A549 (cell line): Measurements from ENCODE around the gene PAX1.

Experiments
- BCL3 ChIP-seq: fragments of >200 bp; sonication (Bioruptor Twin); formaldehyde crosslinking; IDR thresholded peaks from 3 replicates; pipeline ENCODE4 v1.6.1; 2016
- FOSL2 ChIP-seq, 2 experiments: fragments of 450-650 bp in 1 of 2; fragments of >200 bp in 1 of 2; sonication (Bioruptor Twin) in 1 of 2; formaldehyde crosslinking; IDR thresholded peaks; 2 replicates each; pipeline versions ENCODE4 v1.5.0 to v1.6.1; 2016 to 2020; ENCODE audit warnings: mild to moderate bottlenecking in 1 of 2, moderate library complexity in 1 of 2
- HOXA7 ChIP-seq: fragments of 250-450 bp; sonication (Bioruptor Pico); IDR thresholded peaks from 2 replicates; pipeline ENCODE4 v1.5.0; 2020; ENCODE audit warnings: mild to moderate bottlenecking, moderate library complexity
- SMC3 ChIP-seq: fragments of >200 bp; sonication (Bioruptor Twin); formaldehyde crosslinking; IDR thresholded peaks from 3 replicates; pipeline ENCODE4 v1.6.1; 2018; ENCODE audit warnings: inconsistent platforms
- TFCP2L1 ChIP-seq: fragments of 250-450 bp; sonication (Bioruptor Pico); IDR thresholded peaks from 2 replicates; pipeline ENCODE4 v1.5.0; 2021; ENCODE audit warnings: mild to moderate bottlenecking
- TF ChIP-seq, protein P1 (sequence below): fragments of >200 bp; sonication (Bioruptor Twin); formaldehyde crosslinking; IDR thresholded peaks from 3 replicates; pipeline ENCODE4 v1.5.1; 2016

DNA sequence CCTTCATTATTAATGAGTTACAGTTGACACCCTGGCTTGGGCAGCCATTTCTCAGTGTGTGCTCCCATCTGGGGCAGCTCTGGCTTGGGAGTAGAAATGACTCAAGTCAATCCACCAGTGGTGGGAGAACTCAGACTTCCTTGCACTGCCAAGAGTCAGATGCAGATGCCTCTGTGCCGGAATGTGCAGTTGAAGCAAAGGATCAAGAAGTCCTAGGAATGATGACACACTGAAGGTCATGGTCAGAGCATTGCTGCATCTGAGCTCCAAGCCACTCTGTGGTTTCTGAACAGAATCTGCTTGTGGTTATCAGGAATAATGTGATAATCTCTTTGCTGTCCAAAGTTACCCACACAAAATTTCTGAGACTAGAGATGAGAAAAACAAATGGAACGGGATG lies 19.5 kb upstream of the PAX1 start:
- TF ChIP-seq, protein P1, sequence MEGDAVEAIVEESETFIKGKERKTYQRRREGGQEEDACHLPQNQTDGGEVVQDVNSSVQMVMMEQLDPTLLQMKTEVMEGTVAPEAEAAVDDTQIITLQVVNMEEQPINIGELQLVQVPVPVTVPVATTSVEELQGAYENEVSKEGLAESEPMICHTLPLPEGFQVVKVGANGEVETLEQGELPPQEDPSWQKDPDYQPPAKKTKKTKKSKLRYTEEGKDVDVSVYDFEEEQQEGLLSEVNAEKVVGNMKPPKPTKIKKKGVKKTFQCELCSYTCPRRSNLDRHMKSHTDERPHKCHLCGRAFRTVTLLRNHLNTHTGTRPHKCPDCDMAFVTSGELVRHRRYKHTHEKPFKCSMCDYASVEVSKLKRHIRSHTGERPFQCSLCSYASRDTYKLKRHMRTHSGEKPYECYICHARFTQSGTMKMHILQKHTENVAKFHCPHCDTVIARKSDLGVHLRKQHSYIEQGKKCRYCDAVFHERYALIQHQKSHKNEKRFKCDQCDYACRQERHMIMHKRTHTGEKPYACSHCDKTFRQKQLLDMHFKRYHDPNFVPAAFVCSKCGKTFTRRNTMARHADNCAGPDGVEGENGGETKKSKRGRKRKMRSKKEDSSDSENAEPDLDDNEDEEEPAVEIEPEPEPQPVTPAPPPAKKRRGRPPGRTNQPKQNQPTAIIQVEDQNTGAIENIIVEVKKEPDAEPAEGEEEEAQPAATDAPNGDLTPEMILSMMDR = no peak
- TF ChIP-seq BCL3 (no peak), HOXA7 (no peak), TFCP2L1 (CRISPR knock-in tag) (no peak), FOSL2 (IDR thresholded peaks at IDR 0.05) (no peak), FOSL2 (CRISPR knock-in tag; IDR thresholded peaks at IDR 0.05) (no peak), SMC3 (no peak)
